ENCODE results near the gene MAP7D3.
"Not testable (repeated sequence)": the region's sequence is repeated elsewhere in the genome, so short reads cannot be mapped to it uniquely, and the experiment has no call there.

MAP7D3 gene

GRCh38 chrX:136176399-136176825 is 74.8 kb downstream of the MAP7D3 start:
- DNase-seq = no peak

- no peak for DNase-seq
Measured at GRCh38 chrX:136171420-136171819, 79.8 kb downstream of the MAP7D3 start.

- DNase-seq = no peak
Measured at GRCh38 chrX:136170139-136170800, 80.9 kb downstream of the MAP7D3 start.

GRCh38 chrX:136168929-136169735 is 82.1 kb downstream of the MAP7D3 start:
- DNase-seq = peak; percentile 49

GRCh38 chrX:136167989-136168388 is 83.2 kb downstream of the MAP7D3 start:
- not testable (repeated sequence) for DNase-seq

GRCh38 chrX:136166221-136166855 is 84.9 kb downstream of the MAP7D3 start:
- no peak for DNase-seq

- DNase-seq = no peak
Measured at GRCh38 chrX:136165406-136165805, 85.8 kb downstream of the MAP7D3 start.

GRCh38 chrX:136163689-136164088 is 87.5 kb downstream of the MAP7D3 start:
- DNase-seq = no peak
